Natural killer cell treated with Interleukin-12 subunit alpha and Interleukin-12 subunit beta and Interleukin-15 and Interleukin-18, amount 100 ng/mL, for 72 hours (primary cell): ENCODE results near the gene TIMM21. TPM values are rescaled to one million over a fixed set of nuclear protein-coding genes. Genes with fewer than 3 reads are reported as not detected.

Experiments used
- total RNA-seq, 2 donors: library from RNA; stranded (reverse); gene quantifications; one replicate each; pipeline ENCODE4 v1.2.3, GENCODE V29; 2022

The TIMM21 gene
- total RNA-seq, 2 donors from 2014 or later = 36.3 to 39.3 TPM

Other genes starting within 250 kb of the TIMM21 start
- gene FBXO15, start 689 bp upstream of the TIMM21 start, total RNA-seq = under 1 TPM in 1 of 2 donors, not detected in 1; 0.90 TPM
- 10 to 100 TPM; 27.2 to 55.6 TPM for gene CYB5A, start 143.4 kb downstream of the TIMM21 start, total RNA-seq
- not detected for gene C18orf63, start 167.3 kb downstream of the TIMM21 start, total RNA-seq